NCI-H2227 treated with DMSO at 0.1 percent for 48 hours (cell line): ENCODE measurements around the gene CACNA1C.

Source experiments
- DNase-seq: peaks from one replicate; lab custom pipeline; 2025; lab: John Stamatoyannopoulos, UW

The CACNA1C gene

DNA sequence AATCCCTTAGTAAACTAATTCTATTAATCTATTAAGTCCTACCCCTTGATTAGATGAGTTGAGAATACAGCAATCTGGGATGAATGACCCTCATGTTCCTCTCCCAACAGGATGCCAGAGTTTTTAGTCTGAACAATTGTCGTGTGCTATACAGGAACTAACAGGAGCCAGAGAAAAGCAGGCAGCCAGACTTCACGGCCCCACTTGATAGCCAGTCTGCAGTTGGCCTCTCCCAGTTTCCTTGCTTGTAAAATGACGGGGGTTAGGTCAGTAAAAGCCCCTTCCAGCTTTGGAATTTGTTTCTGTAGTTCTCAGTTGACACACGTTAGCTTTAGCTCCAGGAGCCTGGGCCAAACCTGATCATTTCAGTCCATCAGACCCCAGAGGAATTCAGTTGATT lies 475.2 kb downstream of the CACNA1C start:
- no peak for DNase-seq

GRCh38 chr12:2529807-2530206 lies 477.0 kb downstream of the CACNA1C start:
- DNase-seq, result no peak

- no peak for DNase-seq
These were observed 478.6 kb downstream of the CACNA1C start for GRCh38 chr12:2531371-2531770.

- no peak for DNase-seq
These were observed 480.2 kb downstream of the CACNA1C start for GRCh38 chr12:2533036-2533435.

DNA sequence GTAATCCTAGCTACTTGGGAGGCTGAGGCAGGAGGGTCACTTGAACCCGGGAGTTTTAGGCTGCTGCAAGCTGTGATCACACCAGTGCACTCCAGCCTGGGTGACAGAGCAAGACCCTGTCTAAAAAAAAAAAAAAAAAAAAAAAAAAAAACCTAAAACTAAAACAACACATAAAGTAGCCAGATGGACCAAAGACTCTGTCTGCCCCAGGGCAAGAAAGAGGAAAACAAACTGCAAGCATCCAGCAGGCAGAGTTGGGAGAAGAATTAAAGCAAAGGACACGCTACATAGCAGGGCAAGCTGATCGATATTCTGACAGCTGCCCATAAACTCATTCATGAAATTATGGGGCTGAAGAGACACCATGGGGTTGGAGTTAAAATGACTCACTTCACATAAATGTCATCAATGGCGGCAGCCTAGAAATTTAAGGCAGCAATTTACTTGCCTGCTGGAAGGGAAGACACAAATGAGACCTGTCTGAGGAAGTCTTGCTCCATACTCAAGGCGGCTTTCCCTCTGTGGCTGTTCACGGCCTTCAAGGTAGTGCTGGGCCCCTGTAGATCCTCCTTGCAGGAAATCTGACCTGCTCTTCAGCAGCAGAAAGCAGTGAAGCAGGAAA lies 482.9 kb downstream of the CACNA1C start:
- DNase-seq, result no peak

- DNase-seq, result no peak
These were observed 483.9 kb downstream of the CACNA1C start for GRCh38 chr12:2536724-2537123.

DNA sequence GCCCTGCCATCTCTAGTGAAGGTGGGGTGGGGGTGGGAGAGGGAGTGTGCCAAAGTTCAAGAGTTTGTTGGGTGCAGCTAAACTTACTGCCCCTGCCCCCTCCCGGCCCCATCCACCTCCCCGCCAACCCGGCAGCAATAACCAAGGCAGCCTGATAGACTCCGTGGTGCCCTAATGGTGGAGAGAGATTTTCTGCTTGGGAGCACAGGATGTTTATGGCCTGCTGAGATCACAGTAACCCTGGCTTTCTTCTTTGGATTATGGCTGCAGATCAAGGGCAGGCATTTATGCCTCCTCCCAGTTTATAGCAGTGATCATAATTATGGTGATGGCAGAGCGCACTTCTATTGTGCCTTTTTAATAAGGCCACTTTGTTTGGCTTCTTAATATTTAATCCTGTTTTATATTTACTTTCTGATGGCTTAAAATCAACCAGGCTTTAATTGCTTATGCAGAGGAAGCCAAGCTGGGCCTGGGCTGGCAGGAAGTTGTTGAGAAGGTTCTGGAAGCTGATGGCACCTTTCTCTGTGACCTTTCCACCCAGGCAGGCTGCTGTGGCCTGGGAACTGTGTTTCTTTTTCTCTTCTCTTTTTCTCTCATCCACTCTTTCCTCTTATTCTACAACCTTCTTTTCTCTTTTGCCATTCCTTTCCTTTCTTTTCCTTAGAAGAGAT lies 485.2 kb downstream of the CACNA1C start:
- DNase-seq, result no peak

DNA sequence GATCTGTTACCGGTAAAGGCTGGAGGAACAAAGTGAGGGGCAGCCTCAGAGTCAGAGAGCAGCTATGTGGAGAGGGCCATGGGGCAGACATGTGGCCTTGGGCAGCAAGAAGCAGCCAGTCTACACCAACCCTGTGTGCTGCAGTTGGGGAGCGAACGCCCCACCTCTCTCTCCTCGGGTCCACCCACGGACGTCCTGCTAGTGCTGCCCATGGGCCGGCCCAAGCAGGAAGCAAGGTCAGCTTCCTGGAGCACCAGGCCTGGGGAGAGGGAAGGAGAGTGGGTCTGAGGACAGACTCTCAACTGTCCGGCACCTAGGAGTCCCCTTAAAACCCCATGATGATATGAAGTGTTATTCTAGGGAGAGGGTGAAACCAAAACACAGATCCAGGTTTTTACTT lies 487.2 kb downstream of the CACNA1C start:
- DNase-seq, result no peak

DNA sequence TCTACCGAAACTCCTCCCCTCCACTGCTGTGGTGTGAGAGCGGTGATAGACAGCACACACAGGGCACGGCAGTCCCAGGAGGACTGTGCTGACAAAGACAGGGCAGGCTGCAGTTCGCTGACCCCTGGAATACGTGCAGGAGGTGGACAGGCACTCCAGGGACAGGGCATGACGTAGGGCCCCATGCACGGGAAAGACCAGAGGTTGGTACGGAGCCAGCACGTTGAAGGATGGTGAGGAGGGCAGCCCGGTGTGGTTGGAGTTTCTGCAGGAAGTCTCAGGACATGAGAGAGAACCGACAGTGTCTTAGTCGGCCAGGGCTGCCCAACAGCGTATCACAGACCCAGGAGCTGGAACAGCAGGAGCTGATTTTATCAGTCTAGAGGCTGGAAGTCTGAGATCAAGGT lies 487.8 kb downstream of the CACNA1C start:
- no peak for DNase-seq

- DNase-seq, result no peak
These were observed 488.9 kb downstream of the CACNA1C start for GRCh38 chr12:2541631-2542204.

- no peak for DNase-seq
These were observed 491.0 kb downstream of the CACNA1C start for GRCh38 chr12:2543801-2544200.

DNA sequence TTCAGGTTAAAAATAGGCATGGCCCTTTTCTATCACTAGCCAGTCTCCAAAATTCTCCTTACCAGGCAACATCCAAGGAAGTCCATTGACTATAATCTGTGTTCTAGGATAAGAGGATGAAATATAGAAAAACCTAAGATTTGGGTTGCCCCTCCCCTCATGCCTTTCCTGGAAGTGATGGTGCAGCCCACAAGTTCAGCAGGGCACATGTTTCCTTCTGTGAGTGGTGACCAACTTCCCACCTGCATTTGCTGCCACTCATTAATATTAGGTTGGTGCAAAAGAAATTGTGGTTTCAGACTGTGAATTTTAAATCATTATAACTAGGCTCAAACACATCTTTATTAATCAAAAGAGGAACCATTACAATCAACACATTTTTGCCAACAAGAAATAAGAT lies 491.4 kb downstream of the CACNA1C start:
- no peak for DNase-seq

DNA sequence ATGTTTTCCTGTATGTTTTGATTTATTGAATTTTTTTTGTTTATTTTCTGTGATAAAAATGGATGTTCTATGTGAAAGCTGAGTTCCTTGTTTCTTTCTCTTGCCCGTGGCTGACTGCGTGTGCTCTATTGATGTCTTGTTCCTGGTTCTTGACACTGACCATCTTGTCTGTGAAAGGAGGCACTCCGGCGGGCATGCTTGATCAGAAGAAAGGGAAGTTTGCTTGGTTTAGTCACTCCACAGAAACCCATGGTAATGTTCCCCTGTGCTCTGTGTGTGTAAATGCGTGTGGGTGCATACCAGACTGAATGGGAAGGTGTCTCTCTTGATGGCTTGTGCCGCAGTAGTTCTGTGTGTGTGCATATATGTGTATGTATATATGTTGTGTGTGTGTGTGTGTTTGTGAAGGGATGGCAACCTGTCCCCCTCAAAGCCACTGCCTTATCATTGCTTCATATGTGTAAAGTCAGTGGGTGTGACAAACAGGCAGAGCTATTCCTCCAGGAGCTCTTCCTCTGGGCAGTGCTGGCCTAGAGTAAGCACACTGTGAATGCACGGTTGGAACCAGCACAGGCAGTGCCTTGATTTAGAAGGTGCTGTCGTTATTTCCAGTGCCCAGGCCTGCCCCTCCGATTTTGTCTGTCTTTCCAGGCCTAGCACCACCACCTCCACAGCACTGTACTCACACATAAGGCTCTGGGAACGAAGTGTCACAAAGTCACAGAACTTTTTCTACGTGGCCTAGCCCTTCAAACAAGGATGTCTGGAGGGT lies 494.7 kb downstream of the CACNA1C start:
- no peak for DNase-seq

DNA sequence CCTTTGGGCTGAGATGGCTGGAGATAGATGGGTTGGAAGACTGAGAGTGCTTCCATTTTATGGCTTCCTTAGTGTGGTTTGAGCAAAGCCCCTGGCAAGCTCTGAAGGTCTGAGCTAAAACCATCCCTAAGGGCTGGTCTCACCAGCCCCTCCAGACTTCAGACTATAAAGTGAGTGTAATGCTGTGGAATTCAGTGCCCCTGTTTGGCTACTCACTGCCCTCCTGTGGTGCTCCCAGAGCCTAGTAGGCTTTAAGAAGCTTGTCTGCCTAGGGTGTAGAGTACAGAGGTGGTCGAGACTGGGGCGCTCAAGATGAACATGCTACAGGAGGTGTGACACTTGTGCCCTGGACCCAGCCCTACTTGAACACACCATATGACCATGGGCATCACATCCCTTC lies 495.3 kb downstream of the CACNA1C start:
- DNase-seq, result no peak

DNA sequence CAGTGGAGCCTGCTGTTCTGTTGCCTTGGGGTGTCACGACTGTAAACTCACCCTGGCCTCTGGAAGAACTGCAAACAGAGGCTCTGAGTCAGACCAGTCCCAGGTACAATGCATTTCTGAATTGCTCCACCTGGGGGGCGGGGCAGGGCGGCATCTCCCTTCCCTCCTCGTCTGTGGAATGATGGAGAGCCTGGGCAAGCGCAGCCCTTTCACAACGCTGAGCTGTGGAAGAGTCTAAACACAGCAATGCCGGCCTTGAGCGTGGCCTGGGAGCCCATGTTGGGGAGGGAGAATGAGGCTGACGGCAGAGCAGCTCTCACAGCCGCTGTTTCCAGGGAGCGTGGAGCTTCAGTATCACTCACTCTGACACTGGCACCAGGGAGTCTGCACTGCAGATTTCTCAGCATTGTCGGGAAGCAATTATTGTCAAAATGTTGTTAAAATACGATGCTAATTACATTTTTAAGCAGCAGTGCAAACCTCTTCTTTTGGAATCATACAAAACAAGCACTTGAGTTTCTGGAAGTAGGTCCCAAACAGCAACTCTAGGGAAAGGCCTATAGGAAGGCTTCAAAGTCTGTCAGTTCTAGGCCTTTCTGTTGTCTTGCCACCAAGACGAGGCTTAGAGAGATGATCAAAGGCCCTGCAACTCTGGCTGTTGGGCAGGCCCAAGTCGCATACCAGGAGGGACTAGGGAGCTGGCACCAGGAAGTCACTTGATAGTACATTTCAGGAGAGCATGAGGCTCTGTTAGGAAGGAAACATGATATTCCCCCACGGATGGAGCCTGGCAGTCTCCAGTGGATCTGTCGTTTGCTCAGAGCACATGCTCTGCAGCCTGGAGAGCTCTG lies 498.0 kb downstream of the CACNA1C start:
- no peak for DNase-seq

- DNase-seq, result no peak
These were observed 498.7 kb downstream of the CACNA1C start for GRCh38 chr12:2551412-2551900.

DNA sequence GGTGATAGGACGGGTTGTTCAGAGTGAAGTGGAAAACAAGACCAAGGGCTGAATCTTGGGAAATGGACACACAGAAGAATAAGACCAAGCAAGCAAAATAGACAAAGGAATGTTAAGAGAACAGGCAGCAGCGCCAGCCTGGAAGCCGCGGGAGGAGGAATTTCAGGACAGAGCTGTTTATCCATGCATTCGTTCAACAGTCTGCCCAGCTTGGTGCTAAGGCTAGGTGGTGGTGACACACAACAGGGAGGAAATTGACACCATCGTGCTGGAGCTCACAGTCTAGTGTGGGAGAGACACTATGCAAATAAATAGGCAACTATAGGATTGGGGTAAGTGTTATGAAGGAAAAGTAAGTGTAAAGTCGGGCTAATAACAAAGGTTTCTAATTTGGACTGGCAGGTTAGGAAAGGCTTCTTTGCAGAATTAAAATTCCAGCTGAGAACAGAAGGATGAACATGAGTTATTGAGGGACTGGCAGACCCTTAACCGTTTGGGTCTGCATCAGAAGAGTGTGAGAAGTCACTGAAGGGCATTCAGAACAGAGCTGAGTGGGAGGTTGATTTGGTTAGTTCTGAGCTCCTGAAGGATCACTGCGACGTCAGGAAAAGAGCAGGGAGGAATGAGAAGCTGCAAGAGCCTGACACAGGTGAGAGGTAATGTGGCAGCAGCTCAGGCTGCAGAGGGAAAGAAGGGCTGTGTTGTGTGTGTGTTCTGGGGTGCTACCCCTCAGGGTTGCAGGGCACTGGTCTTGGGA lies 499.4 kb downstream of the CACNA1C start:
- no peak for DNase-seq

- peak; percentile 63 for DNase-seq
These were observed 500.8 kb downstream of the CACNA1C start for GRCh38 chr12:2553388-2554126.

- peak; percentile 65 for DNase-seq
These were observed 502.8 kb downstream of the CACNA1C start for GRCh38 chr12:2555487-2556082.

GRCh38 chr12:2557597-2557996 lies 504.8 kb downstream of the CACNA1C start:
- no peak for DNase-seq
